CD4-positive, alpha-beta T cell treated with Interleukin-21 for 1 hour (primary cell): ENCODE measurements around the gene PIWIL4.

Experiments
- DNase-seq: peaks from one replicate; pipeline ENCODE4 v3.0.0-alpha.2; 2020

The PIWIL4 gene

DNA sequence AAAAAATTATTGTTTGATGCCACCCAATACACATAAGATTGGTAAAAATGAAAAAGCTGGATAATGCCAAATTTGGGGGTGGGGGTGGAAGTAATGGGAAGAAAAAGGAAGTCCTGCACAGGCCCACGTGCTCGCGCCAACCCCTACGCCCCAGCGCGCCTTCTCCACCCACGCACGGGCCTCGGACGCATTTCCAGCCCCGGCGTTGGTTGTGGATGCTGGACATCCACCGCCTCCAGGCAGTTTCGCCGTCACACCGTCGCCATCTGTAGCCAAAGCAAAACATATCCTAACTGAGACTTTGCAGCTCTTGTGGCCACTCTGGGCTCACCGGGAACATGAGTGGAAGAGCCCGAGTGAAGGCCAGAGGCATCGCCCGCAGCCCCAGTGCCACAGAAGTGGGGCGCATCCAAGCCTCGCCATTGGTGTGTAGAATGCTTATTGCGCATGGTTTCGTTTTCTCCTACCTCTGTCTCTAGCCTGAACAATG, at the start of gene PIWIL4:
TSS of gene PIWIL4 (plus strand) at position 188 of the 490 bp plus-strand sequence. CDS start at position 339, 151 bp downstream.
- no peak for DNase-seq

DNA sequence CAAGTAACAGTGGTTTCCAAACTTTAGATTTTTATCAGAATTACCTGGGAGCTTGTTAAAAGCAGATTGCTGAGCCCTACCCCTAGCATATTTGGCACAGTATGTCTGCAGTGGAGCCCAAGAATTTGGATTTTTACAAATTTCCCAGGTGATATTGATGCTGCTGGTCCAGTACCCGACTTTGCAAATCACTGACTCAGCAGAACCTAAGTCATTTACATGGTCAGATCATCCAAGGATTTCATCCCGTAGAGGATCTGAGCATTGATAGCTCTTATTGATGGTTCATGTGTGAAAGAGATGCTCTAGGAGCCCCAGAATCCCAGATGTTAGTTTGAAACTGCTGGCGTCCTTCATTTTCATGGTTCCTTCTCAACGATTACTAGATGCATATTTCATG, 48.9 kb upstream of the PIWIL4 start:
- DNase-seq, result no peak

DNA sequence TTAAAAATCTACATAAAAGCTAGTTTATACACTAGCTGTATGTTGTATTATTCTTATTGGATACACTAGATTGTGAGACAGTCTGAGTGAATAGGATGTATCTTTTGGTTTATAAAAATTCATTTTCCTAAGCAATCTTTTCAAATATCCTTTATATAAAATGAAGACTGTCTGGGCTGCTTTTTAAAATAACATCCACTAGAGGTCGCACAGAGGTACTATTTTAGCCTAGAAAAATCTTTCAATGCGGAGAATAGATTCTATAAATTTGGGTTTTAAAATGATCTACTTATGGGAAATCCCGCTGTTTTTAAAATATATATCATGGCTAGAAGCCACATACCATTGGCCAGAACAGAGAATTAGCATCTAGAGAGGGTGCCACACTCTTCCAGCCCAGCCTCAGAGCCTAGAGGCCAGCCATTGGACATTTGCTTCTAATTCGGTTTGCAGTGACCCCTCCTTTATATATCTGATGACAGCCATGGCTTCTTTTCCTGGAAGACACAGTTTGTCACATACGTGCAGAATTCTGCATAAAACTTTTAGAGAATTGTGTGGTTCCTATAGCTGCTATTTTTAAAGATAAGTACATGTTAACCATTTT, 47.6 kb upstream of the PIWIL4 start:
- DNase-seq, result peak; percentile 47

DNA sequence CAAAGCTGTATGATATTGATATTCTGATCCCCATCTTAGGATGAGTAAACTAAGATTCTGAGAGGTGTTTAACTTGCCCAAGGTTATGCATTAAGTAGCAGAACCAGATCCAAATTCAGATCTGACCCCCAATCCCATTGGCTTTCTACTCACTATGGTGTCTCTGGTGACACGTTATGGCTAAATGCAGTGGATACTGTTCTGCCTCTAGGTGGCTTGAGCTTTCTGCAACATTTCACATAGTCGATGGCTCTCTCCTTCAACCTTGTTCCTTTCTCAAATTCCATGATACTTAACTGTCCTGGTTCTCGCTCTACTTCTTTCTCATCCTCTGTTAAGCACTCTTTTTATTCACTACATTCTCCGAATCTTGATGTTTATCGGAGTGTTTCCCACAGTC, 45.5 kb upstream of the PIWIL4 start:
- DNase-seq, result no peak

DNA sequence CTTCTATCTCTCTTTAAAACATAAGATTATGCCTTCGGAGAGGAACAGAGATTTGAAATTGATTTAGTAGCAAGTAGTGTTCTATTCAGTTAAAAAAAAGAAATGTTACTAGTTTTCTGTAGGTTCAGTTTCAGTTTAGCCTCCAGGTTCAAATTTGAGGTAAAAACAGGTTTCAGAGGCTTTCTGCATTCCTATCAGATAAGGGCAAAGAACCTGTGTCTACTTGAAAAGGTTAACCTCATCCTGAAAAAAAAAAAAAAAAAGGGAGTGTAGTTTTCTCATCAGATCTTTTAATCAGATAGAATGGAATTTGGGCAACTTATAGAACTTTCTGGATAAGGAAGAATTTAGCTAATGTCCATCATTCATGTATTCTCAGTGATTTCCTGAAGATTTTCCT, 42.8 kb upstream of the PIWIL4 start:
- DNase-seq, result no peak

DNA sequence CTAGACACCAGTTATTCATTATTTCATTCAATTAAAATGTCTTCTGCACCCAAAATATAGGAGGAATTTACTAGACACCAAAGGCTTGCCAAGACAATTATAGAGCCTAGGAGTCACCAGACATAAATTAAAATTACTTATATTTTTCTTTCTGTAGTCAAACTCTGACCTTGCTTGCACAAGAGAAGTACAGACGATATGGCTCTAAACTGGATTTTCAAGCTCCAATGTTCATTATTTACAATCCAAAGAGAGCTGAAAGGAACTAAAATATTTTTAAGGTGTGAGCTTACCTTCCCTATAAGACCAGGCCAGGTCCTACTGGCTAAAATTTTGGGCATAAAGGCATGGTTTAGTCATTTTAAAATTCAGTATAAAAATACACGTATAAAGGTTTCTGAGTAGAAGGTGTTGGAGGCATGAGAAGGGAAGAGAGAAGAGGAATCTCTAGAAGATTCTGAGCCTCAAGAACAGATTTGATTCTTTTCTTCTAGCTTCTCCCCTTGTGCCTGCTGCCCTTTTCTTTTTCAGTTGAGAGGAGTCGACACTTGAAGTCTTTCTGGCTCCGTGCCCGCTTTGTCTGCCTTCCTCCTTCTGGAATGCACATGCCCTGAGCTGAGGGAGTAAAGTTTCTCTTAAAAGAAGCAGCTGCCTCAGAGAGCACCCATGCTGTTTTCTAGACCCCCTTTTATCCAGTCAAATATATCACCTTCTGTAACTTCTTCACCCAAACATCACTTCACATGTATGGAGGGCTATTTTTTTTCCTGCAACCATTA, 41.4 kb upstream of the PIWIL4 start:
- DNase-seq, result no peak

DNA sequence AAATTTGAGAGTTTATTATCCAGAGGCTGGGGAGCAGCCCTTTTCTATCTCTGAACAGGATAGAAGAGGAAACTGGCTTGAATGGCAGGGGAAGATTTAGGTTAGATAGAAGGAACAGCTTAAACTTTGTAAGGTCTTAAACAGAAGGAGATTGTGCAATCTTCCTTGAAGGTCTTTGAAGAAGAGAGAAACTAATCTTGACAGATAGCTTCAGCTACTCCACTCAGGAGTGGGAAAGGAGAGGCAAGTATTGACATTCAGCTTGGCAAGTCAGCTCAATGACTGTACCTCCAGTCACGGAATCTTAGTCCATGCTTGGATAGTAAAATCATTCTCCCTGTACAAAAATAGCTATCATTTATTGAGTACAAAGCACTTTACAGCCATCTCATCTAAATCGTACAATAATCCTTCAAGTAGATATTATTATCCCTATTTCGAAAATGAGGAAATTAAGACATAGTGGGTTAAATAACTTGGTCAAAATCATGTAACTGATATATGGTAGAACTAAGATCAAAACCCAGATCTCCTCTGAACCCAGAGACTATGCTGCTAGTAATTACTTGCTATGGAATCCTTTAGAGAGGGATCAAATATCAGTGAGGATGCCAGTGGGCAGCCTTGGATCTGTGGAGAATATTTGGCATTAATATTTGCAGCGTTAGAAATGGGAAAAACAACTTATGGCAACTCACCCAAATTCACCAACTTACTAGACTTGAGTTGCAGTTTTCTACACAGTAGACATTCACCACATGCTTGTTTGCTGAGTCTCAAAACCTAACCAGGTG, 40.3 kb upstream of the PIWIL4 start:
- no peak for DNase-seq

DNA sequence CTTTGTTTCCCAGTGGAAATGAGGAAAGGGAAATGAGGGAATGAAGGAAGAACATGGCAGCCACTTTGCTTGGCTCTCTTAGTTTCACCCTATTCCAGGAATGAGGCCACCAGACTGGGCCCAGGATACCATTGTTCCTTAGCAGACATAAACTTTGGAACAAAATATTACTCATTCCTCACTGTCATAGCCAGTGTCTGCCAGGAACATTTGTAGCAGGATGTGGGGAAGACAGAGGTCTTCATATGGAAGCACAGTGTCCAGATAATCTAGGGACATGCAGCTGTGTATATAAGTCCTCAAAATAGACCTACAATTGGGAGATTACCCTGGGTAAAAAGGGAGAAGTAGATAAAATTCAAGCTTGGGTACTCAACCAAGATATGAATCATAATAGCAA, 38.6 kb upstream of the PIWIL4 start:
- DNase-seq, result no peak

DNA sequence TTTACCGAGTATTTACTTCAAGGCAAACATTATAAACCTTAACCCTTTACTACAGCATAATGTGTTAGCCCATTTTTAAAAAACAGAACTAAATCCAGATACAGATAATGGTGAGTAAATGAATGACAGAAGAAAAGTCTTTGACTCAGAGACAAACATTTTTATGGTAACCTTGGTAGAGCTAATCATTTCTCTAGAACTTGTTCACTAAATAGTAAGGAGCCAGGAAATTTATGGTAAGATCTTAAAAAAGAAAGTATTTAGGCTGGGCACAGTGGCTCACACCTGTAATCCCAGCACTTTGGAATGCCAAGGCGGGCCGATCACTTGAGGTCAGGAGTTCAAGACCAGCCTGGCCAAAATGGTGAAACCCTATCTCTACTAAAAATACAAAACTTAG, 35.0 kb upstream of the PIWIL4 start:
- no peak for DNase-seq

DNA sequence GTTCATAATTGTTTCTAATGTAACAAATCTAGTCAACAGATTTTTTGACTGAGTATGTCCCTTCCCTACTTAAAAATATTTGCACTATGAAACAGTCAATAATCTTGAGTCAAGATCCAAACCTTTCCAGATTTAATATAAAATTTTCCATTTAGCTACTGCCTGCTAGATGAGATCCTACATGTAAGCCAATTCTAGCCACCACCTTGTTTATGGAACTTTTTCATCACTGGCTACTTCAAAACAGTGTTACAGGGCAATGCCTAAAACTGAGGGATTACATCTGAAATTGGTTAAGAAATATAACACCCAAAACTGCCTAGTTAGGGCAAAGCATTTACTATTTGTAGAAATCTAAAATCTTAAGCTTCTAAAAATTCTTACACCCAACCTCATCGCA, 34.0 kb upstream of the PIWIL4 start:
- no peak for DNase-seq

DNA sequence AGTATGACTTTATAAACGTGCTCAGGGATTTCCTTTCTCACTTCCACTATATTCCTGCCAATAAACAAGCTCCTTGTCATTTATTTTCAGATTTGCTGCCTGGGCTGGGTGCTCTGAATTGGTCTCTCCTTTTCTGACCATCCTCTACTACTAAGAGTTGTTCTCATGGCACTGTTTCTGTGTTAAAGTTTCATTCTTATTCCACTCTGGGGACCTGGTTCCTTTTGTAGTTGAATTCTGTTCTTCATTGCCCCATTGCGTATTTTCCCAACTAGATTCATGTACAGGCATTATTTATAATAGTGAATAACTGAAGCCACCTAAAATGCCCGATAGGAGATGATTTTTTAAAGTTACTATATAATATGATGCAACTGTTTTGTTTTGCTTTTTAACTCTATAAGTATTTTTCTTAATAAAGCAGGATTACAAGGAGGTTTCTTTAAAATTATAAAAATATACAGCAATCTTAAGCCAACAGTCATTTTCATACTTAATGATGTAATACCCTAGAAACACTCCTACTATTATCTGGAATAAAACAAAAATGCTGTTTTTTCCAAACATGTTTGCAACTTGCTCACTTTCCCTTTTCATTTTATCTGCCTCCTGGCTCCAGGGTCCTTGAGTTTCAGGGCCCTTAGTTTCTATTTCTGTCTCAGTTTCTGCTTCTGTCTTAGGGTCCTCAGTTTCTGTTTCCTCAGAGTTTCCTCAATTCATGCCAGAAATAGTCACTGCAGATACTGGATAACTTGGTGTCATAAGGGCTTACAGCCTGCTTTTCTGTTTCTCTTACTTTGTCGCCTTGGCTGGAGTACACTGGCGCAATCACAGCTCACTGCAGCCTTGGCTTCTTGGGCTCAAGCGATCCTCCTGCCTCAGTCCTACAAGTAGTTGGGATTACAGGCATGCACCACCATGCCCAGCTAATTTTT, 33.2 kb upstream of the PIWIL4 start:
- no peak for DNase-seq

DNA sequence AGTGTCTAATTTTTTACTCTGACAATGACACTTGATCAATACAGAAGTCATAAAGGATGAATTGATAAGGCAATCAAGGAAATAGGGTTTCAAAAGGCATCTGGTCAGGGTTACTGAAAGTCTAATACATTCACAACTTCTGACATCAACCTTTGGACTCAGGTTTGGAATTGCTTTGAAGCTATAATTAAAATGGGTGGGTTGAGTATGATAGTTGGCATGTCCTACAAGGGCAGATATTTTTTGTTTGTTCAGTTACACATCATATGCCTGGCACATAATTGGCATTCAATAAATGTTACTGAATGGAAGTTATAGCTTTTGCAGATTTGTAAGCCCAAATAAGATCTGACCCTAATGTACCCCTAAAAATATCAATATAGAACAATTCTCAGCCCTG, 30.8 kb upstream of the PIWIL4 start:
- no peak for DNase-seq

DNA sequence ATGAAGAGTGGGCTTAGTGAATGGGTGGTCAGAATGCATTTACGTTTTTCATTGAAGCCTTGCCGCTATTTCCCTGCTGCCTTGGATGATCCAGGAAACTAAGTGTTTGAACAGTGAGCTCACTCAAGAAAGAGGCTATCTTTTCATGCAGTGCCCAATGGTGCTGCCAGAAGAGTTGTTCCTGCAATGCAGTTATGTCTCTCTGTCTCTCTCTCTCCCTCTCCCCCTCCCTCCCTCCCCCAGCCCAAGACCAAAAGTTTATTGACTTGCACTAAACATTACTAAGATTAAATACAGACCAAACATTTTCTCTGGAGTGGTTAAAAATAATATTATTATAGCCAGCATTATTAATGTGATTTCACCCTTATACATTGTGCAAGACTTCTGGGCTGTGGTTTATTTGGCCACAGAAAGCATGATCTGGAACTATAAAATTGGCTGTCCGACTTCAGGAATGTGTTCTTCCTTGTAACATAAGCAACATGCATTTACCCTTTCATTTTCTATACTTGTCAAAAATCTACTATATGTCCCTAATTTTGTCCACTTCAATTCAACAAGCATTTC, 30.1 kb upstream of the PIWIL4 start:
- no peak for DNase-seq

DNA sequence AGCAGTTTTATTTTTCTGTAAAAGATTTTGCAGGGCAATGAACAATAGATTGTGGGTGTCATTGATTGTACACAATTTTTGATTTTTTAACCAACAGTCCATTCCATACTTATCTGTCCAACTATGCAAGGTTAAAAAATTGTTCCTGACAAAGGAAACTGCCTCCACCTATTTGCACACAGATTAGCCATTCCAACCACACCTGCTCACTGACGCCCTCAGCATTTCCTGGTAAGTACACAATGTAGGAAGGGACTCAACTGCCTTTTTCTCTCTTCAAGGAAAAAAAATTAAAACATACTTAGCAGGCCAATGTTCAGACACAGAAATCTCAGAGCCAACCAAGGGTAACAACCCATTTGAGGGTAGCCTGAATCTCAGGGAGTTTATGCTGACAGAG, 27.7 kb upstream of the PIWIL4 start:
- DNase-seq, result no peak

DNA sequence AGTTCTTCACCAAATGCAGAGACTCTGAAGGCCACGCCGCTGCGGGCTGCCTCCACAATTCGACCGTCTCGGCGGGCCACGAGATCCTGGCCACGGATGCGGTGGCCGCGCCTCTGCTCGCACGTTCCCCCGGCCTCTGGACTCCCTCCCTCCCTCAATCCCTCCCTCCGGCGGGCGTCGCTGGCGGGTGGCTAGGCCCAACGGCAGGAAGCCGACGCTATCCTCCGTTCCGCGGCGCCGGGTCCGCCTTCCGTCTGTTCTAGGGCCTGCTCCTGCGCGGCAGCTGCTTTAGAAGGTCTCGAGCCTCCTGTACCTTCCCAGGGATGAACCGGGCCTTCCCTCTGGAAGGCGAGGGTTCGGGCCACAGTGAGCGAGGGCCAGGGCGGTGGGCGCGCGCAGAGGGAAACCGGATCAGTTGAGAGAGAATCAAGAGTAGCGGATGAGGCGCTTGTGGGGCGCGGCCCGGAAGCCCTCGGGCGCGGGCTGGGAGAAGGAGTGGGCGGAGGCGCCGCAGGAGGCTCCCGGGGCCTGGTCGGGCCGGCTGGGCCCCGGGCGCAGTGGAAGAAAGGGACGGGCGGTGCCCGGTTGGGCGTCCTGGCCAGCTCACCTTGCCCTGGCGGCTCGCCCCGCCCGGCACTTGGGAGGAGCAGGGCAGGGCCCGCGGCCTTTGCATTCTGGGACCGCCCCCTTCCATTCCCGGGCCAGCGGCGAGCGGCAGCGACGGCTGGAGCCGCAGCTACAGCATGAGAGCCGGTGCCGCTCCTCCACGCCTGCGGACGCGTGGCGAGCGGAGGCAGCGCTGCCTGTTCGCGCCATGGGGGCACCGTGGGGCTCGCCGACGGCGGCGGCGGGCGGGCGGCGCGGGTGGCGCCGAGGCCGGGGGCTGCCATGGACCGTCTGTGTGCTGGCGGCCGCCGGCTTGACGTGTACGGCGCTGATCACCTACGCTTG, 23.2 kb upstream of the PIWIL4 start, which contains the start of gene FUT4:
TSS of gene FUT4 (plus strand) at position 227 of the 951 bp plus-strand sequence. CDS start at position 440, 213 bp downstream.
- peak; percentile 66 for DNase-seq

DNA sequence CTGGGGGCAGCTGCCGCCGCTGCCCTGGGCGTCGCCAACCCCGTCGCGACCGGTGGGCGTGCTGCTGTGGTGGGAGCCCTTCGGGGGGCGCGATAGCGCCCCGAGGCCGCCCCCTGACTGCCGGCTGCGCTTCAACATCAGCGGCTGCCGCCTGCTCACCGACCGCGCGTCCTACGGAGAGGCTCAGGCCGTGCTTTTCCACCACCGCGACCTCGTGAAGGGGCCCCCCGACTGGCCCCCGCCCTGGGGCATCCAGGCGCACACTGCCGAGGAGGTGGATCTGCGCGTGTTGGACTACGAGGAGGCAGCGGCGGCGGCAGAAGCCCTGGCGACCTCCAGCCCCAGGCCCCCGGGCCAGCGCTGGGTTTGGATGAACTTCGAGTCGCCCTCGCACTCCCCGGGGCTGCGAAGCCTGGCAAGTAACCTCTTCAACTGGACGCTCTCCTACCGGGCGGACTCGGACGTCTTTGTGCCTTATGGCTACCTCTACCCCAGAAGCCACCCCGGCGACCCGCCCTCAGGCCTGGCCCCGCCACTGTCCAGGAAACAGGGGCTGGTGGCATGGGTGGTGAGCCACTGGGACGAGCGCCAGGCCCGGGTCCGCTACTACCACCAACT, 22.4 kb upstream of the PIWIL4 start:
- no peak for DNase-seq

DNA sequence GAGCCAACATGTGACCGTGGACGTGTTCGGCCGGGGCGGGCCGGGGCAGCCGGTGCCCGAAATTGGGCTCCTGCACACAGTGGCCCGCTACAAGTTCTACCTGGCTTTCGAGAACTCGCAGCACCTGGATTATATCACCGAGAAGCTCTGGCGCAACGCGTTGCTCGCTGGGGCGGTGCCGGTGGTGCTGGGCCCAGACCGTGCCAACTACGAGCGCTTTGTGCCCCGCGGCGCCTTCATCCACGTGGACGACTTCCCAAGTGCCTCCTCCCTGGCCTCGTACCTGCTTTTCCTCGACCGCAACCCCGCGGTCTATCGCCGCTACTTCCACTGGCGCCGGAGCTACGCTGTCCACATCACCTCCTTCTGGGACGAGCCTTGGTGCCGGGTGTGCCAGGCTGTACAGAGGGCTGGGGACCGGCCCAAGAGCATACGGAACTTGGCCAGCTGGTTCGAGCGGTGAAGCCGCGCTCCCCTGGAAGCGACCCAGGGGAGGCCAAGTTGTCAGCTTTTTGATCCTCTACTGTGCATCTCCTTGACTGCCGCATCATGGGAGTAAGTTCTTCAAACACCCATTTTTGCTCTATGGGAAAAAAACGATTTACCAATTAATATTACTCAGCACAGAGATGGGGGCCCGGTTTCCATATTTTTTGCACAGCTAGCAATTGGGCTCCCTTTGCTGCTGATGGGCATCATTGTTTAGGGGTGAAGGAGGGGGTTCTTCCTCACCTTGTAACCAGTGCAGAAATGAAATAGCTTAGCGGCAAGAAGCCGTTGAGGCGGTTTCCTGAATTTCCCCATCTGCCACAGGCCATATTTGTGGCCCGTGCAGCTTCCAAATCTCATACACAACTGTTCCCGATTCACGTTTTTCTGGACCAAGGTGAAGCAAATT, 21.7 kb upstream of the PIWIL4 start:
- DNase-seq, result no peak

DNA sequence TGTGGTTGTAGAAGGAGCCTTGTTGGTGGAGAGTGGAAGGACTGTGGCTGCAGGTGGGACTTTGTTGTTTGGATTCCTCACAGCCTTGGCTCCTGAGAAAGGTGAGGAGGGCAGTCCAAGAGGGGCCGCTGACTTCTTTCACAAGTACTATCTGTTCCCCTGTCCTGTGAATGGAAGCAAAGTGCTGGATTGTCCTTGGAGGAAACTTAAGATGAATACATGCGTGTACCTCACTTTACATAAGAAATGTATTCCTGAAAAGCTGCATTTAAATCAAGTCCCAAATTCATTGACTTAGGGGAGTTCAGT, 21.1 kb upstream of the PIWIL4 start:
- no peak for DNase-seq

DNA sequence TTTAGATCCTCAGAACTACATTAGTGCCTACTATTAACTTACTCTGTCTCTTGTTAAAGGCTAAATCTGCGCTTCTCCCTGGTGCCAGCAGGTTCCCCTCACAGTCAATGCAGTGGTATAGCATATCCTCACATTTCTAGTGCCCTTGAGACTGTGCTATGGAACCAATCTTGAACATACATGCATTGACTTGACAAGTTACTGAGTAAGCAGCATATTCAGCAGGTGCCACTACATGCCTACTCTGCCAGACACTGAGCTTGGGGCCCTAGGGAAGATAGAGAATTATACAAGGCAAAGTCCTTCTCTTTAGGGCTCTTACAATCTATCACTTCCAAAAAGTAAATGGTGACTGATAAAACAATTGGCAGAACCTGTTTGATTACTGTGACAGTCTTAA, 20.3 kb upstream of the PIWIL4 start:
- DNase-seq, result no peak

DNA sequence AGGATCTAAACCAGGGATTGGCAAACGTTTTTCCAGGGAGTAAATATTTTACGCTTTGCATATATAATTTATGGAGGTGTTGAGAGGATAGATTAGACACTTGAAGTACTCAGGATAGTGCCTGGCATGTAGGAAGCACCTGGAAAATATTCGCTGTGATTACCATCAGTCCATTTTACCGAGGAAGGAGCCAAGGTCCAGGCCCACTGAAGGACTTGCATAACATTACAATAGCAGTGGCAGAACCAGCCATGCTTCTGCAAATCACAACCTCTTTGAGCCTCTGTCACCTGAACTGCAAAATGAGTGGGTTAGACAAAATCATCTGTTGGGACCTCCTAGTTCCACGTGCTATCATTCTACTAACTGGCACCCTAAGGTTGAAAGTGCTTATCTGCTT, 18.0 kb upstream of the PIWIL4 start:
- DNase-seq, result no peak
